Upper lobe of left lung (tissue), 4 donors: Measurements from ENCODE around the gene MFSD6.

Experiments
- CTCF ChIP-seq, 6 experiments: fragments of 450-650 bp in 4 of 6; fragments of 200-600 bp in 2 of 6; sonication (generic) in 2 of 6; IDR thresholded peaks; one replicate each; pipeline ENCODE4 v1.5.1; 2016 to 2019; ENCODE audit warnings: antibody characterized with exemption in 6 of 6
- POLR2A ChIP-seq, 4 donors: fragments of 450-650 bp; IDR thresholded peaks; one replicate each; pipeline ENCODE4 v1.5.1; 2016 to 2017; ENCODE audit warnings: antibody characterized with exemption in 4 of 4, mild to moderate bottlenecking in 2 of 4

GRCh38 chr2:190490502-190490901 lies 82.3 kb downstream of the MFSD6 start:
- TF ChIP-seq POLR2A (IDR thresholded peaks at IDR 0.05), result no peak
- TF ChIP-seq CTCF (IDR thresholded peaks at IDR 0.05), result no peak
